ENCODE results near the gene ACTRT1.

DNA sequence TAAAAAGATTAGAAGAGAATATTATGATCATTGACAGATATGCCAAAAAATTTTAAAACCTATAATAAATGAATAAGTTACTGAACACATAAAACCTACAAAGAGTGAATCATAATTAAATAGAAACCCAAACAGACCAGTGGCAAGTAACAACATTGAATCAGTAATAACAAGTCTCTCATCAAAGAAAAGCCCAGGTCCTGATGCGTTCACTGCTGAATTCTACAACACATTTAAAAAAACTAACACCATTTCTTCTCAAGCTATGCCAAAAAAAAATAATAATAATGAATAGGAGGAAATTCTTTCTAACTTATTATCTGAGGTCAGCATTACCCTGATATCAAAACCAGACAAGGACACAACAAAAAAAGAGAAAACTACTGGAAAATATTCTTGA is 30.6 kb downstream of the ACTRT1 start:
- TF ChIP-seq, protein P1, sequence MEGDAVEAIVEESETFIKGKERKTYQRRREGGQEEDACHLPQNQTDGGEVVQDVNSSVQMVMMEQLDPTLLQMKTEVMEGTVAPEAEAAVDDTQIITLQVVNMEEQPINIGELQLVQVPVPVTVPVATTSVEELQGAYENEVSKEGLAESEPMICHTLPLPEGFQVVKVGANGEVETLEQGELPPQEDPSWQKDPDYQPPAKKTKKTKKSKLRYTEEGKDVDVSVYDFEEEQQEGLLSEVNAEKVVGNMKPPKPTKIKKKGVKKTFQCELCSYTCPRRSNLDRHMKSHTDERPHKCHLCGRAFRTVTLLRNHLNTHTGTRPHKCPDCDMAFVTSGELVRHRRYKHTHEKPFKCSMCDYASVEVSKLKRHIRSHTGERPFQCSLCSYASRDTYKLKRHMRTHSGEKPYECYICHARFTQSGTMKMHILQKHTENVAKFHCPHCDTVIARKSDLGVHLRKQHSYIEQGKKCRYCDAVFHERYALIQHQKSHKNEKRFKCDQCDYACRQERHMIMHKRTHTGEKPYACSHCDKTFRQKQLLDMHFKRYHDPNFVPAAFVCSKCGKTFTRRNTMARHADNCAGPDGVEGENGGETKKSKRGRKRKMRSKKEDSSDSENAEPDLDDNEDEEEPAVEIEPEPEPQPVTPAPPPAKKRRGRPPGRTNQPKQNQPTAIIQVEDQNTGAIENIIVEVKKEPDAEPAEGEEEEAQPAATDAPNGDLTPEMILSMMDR (IDR thresholded peaks at IDR 0.05), result no peak
- TF ChIP-seq POLR2A (IDR thresholded peaks at IDR 0.05) (no peak), EP300 (IDR thresholded peaks at IDR 0.05) (no peak)

Measured in tibial nerve (tissue), 4 donors.